Stimulated activated CD8-positive, alpha-beta memory T cell treated with anti-CD3 and anti-CD28 coated beads, Interleukin-7, amount 100 ng/mL, for 1 hour (primary cell): ENCODE data around the gene CALML3.

ENCODE experiments used
- DNase-seq, 2 donors: peaks; one replicate each; pipeline ENCODE4 v3.0.0-alpha.2; 2020; ENCODE audit warnings: low read depth in 2 of 2

Gene CALML3

GRCh38 chr10:5525561-5526341 is 990 bp downstream of the CALML3 start:
- no peak for DNase-seq

DNA sequence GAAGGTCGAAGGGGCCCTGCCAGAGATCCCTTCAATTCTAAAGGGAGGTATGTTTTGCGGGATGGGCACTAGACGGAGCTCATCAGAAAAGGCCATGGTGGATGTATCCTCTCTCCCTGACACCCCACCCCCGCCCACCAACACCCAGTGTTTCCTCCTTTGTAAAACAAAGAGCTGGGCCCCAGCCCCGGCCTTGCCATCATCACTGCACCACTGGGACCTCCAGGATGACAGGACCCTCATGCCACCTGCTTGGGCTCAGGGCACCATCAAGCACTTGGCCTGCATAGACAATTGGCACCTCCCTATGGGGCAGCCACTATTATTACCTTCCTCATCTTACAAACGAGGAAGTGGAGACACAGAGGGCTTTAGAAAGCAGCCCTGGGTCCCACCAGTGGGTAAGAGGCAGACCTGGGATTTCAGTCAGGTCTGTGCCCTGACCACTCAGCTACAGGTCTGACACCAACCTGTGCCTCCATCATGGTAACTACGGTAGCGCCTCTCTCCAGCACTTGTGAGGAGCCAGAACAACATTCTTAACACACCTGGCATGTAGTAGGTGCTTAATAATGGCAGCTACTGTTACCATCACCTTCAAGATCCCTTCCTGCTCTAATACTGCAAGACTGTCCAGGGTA is 2.0 kb downstream of the CALML3 start:
- no peak for DNase-seq

GRCh38 chr10:5527332-5528200 is 2.8 kb downstream of the CALML3 start:
- DNase-seq: no peak

DNA sequence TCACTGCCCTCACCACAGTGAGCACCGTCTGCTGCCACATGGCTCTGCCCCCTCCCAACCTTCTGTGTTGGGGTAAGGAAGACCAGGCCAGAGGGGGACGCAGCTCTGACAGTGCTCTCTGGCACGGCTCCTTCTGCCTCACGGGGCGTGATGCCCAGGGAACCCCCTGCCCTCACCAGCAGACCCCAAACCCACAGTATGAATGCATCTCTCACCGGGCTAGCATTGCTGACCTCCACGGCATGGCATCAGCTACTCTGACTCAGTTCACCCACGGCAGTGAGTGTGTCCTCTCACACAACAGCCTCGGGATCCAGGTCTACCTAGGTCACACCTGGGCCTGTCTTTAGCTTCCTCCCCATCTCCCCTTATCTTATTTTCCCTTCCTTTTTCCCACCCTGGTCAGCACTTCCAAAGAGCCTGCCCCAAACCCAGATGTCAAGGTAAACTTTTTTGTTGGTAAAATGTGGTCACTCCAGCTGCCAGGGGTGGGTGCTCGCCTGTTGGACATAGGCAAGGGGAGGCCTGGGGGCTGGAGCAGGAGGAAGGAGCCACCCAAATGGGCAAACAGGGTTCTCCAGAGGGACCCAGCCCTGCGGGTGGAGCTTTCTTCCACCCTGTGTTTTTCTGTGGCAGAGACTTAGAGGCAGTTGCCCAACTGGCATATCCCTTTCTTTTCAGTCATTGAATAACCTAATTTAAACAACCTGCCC is 4.4 kb downstream of the CALML3 start:
- DNase-seq: no peak

GRCh38 chr10:5529702-5530411 is 5.1 kb downstream of the CALML3 start:
- no peak for DNase-seq

GRCh38 chr10:5530412-5530806 is 5.6 kb downstream of the CALML3 start:
- DNase-seq: no peak

DNA sequence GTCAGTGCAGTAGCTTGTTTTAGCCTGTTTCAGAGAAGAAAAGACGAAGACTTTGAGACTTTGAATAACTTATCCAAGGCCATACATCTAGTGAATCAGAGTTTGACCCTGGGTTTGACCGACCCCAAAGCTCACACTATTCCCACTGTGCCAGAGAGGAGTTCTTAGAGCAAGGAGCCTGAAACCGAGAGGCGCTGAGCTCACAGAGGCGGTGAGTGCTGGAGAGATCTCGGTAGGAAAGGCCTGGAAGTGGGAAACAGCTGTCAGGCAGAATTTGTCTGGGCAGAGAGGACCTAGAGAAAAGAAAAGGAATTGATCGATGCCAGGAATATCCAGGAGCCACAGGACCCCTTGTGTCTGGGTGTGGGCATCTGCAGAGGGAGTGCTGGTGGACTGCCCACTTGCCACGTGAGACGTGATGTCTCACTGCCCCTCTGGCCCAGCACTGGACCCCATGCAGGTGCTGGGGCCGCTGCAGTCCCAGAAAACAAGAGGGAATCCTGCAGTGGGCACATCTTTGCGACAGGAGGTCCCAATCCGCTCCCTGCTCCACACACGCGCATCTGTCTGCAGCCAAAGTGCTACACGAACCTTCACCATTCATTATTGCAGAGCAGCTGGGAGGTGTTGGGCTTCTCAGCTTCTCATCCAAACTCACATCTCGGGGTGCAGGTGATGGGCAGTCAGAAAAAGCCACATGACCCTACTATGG is 6.2 kb downstream of the CALML3 start:
- DNase-seq: no peak

DNA sequence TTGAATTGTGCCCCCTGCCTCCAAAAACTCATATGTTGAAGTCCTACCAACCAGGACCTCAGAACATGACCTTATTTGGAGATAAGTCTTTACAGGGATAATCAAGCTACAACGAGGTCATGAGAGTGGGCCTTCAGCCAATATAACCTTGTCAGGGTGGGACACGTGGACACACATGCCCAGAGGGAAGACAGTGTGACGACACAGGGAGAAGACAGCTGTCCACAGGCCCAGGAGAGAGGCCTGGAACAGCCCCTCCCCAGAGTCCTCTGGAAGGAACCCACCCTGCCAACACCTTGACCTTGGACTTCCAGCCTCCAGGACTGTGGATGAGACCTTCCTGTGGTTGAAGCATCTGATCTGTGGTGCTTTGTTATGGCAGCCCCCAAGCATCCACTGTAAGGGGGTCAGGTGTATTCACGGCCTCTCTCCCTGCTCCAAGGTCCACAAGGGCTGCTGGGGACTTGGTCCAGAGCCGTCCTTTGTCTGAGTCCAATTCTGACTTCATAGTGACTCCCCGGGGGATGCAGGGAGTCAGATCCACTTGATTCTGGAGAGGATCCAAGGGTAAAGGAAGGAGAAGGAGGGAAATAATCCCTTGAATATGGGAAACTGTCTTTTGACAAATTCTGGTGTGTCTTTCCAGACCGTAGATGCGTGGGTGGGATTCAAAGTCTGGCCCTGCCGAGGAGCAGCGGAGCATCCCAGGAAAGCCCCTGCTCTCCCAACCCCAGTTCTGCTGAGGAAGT is 7.0 kb downstream of the CALML3 start:
- no peak for DNase-seq

DNA sequence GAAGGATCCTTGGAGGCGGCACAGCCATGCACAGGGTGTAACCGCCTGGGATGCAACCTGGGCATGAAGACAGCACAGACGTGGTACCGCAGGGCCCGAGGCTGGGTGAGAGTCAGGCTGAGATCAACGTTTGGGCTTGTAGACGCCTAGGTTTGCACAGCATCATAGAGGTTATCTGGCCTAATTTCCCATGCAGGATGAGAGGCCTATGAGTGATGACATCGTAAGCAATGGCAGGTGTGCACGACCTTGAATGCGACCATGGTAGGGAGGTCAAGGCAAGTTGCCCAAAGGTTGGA is 7.5 kb downstream of the CALML3 start:
- no peak for DNase-seq

- DNase-seq: no peak
These were observed 7.9 kb downstream of the CALML3 start for GRCh38 chr10:5532618-5533097.

DNA sequence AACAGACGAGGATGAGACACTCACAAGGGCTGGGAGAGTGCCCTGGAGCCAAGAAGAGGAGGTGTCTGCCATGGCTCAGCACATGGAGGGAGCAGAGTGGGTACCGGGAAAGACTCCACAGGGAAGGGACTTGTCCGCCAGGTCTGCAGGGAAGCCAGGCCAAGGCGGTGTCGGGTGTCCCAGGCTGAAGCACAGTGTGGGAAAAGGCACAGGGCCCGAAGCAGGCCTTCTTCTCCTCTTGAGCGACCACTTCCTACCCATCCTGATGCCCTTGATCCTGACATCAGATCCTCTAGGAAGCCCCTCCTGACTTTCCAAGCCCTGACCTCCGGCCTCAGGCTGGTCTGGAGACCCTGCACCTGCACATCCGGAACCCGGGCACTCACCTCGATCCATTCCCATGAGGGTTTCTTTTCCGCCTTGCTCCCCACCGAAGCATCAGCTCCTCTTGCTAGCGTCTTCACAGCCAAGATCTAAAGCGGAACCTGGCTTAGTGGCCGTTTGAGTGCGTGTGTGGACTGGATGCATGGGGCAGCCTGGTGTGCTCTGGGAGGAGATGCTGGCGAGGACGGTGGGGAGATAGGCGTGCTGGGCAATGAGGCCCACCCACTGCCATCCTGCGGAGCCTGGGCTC is 8.5 kb downstream of the CALML3 start:
- DNase-seq: no peak

GRCh38 chr10:5534051-5534821 is 9.5 kb downstream of the CALML3 start:
- no peak for DNase-seq

DNA sequence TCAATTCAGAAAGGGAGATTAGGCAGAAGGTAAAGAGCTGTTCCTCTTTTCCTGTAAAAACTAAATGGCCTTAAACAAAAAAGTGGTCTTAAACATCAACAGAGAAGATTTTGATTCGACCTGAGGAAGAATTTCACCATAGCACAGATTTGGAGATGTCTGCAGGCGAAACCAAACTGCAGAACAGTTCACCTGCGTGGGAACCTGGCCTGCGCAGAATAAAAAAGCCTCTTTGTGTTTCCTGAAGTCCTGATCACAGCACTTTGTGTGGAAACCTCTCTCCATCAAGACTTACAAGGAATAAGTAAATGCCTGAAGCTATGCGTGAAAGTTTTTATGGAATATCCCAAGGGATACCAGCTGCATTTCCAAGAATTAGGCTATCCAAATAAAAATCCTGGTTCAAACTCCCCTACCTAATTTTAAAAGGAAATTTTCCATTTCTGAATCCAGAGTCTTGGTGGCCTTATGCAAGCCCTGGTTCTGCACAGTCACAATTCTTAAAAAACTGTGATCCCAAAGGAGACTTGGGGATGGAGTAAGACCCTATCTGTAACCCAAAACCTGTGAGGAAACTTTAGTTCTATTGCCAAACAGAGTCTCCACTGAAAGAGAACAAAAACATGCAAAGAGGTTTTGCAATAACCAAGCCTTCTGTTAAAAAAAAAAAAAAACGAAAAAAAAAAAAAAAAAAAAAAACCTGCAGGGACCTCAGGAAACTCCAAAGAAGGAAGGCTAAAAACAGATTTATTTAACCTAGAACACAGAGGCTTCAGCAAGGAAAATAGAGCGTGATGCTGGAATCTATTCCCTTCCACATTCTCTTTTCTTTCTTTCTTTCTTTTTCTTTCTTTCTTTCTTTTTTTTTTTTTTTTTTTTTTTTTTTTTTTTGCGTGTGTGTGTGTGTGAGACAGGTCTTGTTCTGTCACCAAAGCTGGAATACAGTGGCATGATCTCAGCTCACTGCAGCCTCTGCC is 10.4 kb downstream of the CALML3 start:
- DNase-seq: no peak

DNA sequence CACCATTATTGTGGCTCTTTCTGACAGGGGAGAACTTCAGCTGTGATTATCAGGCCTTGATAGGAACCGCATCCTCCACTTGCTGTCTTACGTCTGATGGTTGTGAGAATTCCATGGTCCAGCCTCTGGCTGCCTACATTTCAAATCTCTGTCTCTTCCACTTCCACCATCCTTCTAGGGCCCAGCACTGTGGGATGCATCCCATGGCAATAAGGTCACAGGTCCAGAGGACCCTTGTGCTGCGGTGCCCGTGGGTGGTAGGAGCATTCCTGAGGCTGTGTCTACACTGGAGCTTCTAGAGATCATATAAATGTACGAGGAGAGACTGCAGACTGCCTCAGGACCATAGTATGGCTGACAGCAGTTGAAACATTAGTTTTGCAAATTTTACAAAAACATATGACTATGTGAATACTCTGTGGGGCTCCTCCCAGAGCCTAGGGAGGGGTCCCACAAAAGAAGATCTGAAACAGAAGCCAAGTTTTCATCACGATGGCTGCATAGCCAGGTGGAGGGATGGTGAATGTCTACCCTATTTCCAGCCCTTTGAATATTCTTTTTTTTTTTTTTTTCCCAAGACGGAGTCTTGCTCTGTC is 11.8 kb downstream of the CALML3 start:
- no peak for DNase-seq

GRCh38 chr10:5537684-5538083 is 12.9 kb downstream of the CALML3 start:
- DNase-seq: no peak

- DNase-seq: no peak
These were observed 13.7 kb downstream of the CALML3 start for GRCh38 chr10:5538446-5538845.
